ENCODE results near the gene TERB1. TPM values are rescaled to one million over a fixed set of nuclear protein-coding genes. Genes with fewer than 3 reads are reported as not detected.
A peak's percentile ranks its signal among the peaks of the same experiment; 100 is the strongest.

The TERB1 gene
- total and polyA plus RNA-seq, 11 donors = not detected

DNA sequence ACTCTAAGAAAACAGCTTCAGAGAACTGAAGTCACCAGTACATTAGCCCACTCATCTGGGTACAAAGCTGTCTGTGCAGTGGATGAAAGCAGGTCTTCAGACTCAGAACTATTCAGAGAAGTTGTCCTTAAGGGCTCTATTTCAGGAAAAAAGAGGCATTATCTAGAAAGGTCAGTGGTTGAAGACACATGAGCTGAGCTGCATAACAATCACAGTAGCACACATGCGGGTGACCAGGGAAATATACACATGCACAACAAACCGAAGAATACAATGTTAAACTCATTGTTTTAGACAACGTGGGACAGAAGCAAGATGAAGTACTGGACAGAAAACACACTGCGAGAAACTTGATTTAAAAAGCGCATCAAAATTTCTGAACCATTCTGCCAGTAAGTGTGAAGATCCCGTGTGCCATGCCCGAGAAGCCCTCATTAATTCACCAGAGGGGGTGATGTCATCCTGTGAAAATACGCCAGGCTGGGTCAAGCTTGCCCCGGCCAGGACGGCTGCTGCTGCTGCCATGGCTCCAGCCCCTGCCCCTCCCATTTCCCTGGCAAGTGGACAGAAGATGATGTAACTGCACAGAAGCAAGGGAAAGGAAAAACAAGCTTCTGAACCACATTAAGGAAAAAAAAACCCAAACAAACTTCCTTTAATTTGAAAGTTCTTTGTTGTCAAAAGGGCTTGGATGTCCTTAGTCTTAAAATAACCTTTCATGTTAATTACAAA is 60.0 kb downstream of the TERB1 start:
- ATAC-seq (peak; percentile 94 to 98 (median 97)), DNase-seq (peak; percentile 88 to 94 (median 93))
- peak overlapping the region in 7 of 12 donors; percentile 1 to 17 (median 9) for H3K4me3 ChIP-seq
- peaks cover 13 to 67% (median 41%) of the 10 kb centered on the region in 12 donors for H3K4me1 ChIP-seq
- H3K9me3 ChIP-seq = no peaks in the 10 kb centered on the region
- WGBS, 4 donors = 9 to 28% (median 12%) methylated on average over 10 of the region's 10 CpGs
- intact Hi-C loops (cut with DNase I) = loop anchor here in 4 of 10 donors (1.0 to 10.0 kb wide), 5 partner anchors 10 to 1493 kb away; partner anchors contain the start of genes DYNC1LI2 (in 2 of the 4), CMTM4 (in 1 of the 4) and ESRP2 (in 1 of the 4)
- no peaks in the 10 kb centered on the region for H3K27me3 ChIP-seq
- H3K27ac ChIP-seq = peak overlapping the region; percentile 63 to 94 (median 86)
- H3K36me3 ChIP-seq = peaks cover 0 to 90% (median 81%) of the 10 kb centered on the region in 9 donors
- TF ChIP-seq CTCF (IDR thresholded peaks at IDR 0.05) = peak in 1 of 12 donors; percentile 11
- no peak for TF ChIP-seq POLR2A (IDR thresholded peaks at IDR 0.05)

GRCh38 chr16:66740533-66740932 is 60.9 kb downstream of the TERB1 start:
- DNase-seq = no peak
- no peaks in the 10 kb centered on the region for H3K27me3 ChIP-seq
- H3K4me3 ChIP-seq = peak overlapping the region in 1 of 12 donors; percentile 12
- H3K36me3 ChIP-seq = peaks cover 0 to 90% (median 82%) of the 10 kb centered on the region in 9 donors
- H3K9me3 ChIP-seq = no peaks in the 10 kb centered on the region
- ATAC-seq = peak; percentile 38 to 83 (median 65)
- peak overlapping the region; percentile 49 to 94 (median 86) for H3K27ac ChIP-seq
- TF ChIP-seq POLR2A (IDR thresholded peaks at IDR 0.05) (peak in 1 of 2 donors; percentile 26), CTCF (IDR thresholded peaks at IDR 0.05) (no peak)
- 38 to 58% (median 45%) methylated on average over 2 of the region's 2 CpGs for WGBS, 4 donors
- intact Hi-C loops (cut with DNase I) = loop anchor here in 3 of 10 donors (1.0 to 10.0 kb wide), 5 partner anchors 11 to 1494 kb away; partner anchors contain the start of genes CMTM4 (in 1 of the 3), DYNC1LI2 (in 1 of the 3) and ESRP2 (in 1 of the 3)
- peaks cover 13 to 64% (median 39%) of the 10 kb centered on the region in 12 donors for H3K4me1 ChIP-seq

DNA sequence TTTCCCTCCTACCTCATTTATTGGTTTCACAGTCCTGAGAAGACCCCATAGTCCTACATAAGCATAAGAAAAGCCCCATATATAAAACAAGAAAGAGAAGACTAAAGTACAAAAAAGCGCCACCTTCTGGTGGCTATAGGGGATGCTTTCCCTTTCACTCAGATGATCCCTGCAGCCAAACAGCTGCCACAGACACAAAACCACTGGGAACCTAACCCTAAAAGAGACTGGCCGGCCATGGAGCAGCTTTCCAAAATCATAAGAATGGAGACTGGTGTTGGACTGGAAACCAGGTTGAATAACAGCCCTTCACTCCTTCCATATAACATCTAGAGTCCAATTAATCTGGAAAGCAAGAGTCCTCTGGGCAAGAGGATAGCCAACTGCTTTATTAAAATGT is 61.4 kb downstream of the TERB1 start:
- no peaks in the 10 kb centered on the region for H3K27me3 ChIP-seq
- H3K27ac ChIP-seq = peak overlapping the region; percentile 42 to 94 (median 86)
- peaks cover 13 to 64% (median 39%) of the 10 kb centered on the region in 12 donors for H3K4me1 ChIP-seq
- H3K36me3 ChIP-seq = peaks cover 0 to 90% (median 82%) of the 10 kb centered on the region in 9 donors
- DNase-seq = no peak
- ATAC-seq = no peak
- intact Hi-C loops (cut with DNase I) = loop anchor here in 3 of 10 donors (1.0 to 10.0 kb wide), 5 partner anchors 11 to 1495 kb away; partner anchors contain the start of genes CMTM4 (in 1 of the 3), DYNC1LI2 (in 1 of the 3) and ESRP2 (in 1 of the 3)
- no peak for TF ChIP-seq POLR2A (IDR thresholded peaks at IDR 0.05)
- peak; percentile 35 to 67 (median 50) for TF ChIP-seq CTCF (IDR thresholded peaks at IDR 0.05)
- 43 to 60% (median 47%) methylated on average over 2 of the region's 2 CpGs for WGBS, 4 donors
- H3K4me3 ChIP-seq = no peak overlapping the region
- H3K9me3 ChIP-seq = no peaks in the 10 kb centered on the region

GRCh38 chr16:66735891-66736290 is 65.5 kb downstream of the TERB1 start:
- 87 to 93% (median 92%) methylated on average over 4 of the region's 4 CpGs for WGBS, 4 donors
- peaks cover 6 to 26% (median 18%) of the 10 kb centered on the region in 12 donors for H3K4me1 ChIP-seq

More at GRCh38 chr16:66735891-66736290, 65.5 kb downstream of the TERB1 start:
- no peaks in the 10 kb centered on the region for H3K9me3 ChIP-seq
- peaks cover 0 to 97% (median 91%) of the 10 kb centered on the region in 9 donors for H3K36me3 ChIP-seq
- H3K27ac ChIP-seq = no peak overlapping the region
- intact Hi-C loops (cut with DNase I) = no loop called here
- no peaks in the 10 kb centered on the region for H3K27me3 ChIP-seq
- TF ChIP-seq POLR2A (IDR thresholded peaks at IDR 0.05) (no peak), CTCF (IDR thresholded peaks at IDR 0.05) (no peak)
- DNase-seq = no peak
- ATAC-seq = no peak
- H3K4me3 ChIP-seq = no peak overlapping the region
